HG03064 (cell line): ENCODE data around the gene EFNA5.

Experiments
- ATAC-seq: cut with Tn5 transposase; IDR thresholded peaks from one replicate; pipeline ENCODE4 v1.9.1; 2021; ENCODE audit warnings: low read depth; ENCODE audit not compliant: unreplicated experiment

Gene EFNA5

GRCh38 chr5:107670932-107671741 lies at the start of gene EFNA5:
TSS of gene EFNA5 (minus strand) at chr5:107670937.
- no peak for ATAC-seq

GRCh38 chr5:107719034-107719606 lies 48.4 kb upstream of the EFNA5 start:
- no peak for ATAC-seq

GRCh38 chr5:107717816-107718215 lies 47.1 kb upstream of the EFNA5 start:
- ATAC-seq = no peak

GRCh38 chr5:107713228-107713627 lies 42.5 kb upstream of the EFNA5 start:
- no peak for ATAC-seq

GRCh38 chr5:107712359-107712870 lies 41.7 kb upstream of the EFNA5 start:
- no peak for ATAC-seq

- ATAC-seq = no peak
Observed at GRCh38 chr5:107705402-107706014, 34.8 kb upstream of the EFNA5 start.

GRCh38 chr5:107704681-107705401 lies 34.1 kb upstream of the EFNA5 start:
- ATAC-seq = no peak

GRCh38 chr5:107700481-107700880 lies 29.7 kb upstream of the EFNA5 start:
- ATAC-seq = no peak

- no peak for ATAC-seq
Observed at GRCh38 chr5:107699425-107699824, 28.7 kb upstream of the EFNA5 start.

GRCh38 chr5:107698286-107698685 lies 27.5 kb upstream of the EFNA5 start:
- no peak for ATAC-seq

- ATAC-seq = no peak
Observed at GRCh38 chr5:107696498-107696897, 25.8 kb upstream of the EFNA5 start.

- no peak for ATAC-seq
Observed at GRCh38 chr5:107696080-107696479, 25.3 kb upstream of the EFNA5 start.

- ATAC-seq = no peak
Observed at GRCh38 chr5:107687937-107688336, 17.2 kb upstream of the EFNA5 start.

GRCh38 chr5:107687404-107687803 lies 16.7 kb upstream of the EFNA5 start:
- no peak for ATAC-seq

- no peak for ATAC-seq
Observed at GRCh38 chr5:107682533-107682932, 11.8 kb upstream of the EFNA5 start.

- ATAC-seq = no peak
Observed at GRCh38 chr5:107680799-107681198, 10.1 kb upstream of the EFNA5 start.

GRCh38 chr5:107680099-107680498 lies 9.4 kb upstream of the EFNA5 start:
- ATAC-seq = no peak

- no peak for ATAC-seq
Observed at GRCh38 chr5:107676702-107677101, 6.0 kb upstream of the EFNA5 start.

- ATAC-seq = no peak
Observed at GRCh38 chr5:107675201-107675600, 4.5 kb upstream of the EFNA5 start.

GRCh38 chr5:107674655-107675054 lies 3.9 kb upstream of the EFNA5 start:
- no peak for ATAC-seq
